ENCODE measurements around the gene HOXA4. TPM values are rescaled to one million over a fixed set of nuclear protein-coding genes. Genes with fewer than 3 reads are reported as not detected.

The HOXA4 gene
- 1 to 10 TPM; 1.3 to 2.9 (median 2.0) TPM for total RNA-seq

- no peak for TF ChIP-seq CTCF (IDR thresholded peaks at IDR 0.05)
- peak in 1 of 2 donors; percentile 80 for TF ChIP-seq POLR2A (IDR thresholded peaks at IDR 0.05)
- H3K4me3 ChIP-seq (ENCODE audit: low read depth, poor library complexity, severe bottlenecking) = peak within 1 kb of the TSS; percentile 53
- DNase-seq (ENCODE audit: low spot score in 2 of 2) = peak; percentile 83 to 98
- WGBS, 2 donors = 7 to 12% methylated on average over 54 to 55 of the region's 67 CpGs
- intact Hi-C loops (cut with DNase I; ENCODE audit: low total_unique reads) = no loop called here
These were observed at the start of gene HOXA4 for GRCh38 chr7:27130540-27131389. HOXA4 (minus strand) TSS chr7:27130757; CDS start chr7:27130733, 24 bp downstream.

GRCh38 chr7:27179503-27180430, 49.2 kb upstream of the HOXA4 start:
- intact Hi-C loops (cut with DNase I; ENCODE audit: low total_unique reads) = no loop called here
- DNase-seq (ENCODE audit: low spot score in 2 of 2) = peak; percentile 69 to 95

DNA sequence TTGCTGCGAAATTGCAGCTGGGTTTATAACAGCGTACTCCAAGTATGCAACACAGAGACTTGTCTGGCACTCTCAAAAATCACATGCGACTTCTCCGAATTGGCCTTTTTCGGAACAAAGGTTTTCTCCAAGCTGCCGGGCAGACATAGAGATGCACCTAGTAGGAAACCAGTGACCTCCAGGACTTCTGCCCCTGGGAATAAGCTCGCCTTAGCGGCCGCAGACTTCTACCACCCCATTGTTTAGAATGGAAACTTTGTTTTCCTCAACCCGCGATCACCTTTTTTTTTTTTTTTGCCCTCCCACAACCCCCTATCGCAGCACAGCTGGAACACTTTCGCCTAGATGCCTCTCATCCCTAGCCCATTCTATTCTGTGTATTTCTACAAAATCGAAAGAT, 48.5 kb upstream of the HOXA4 start:
- no peak overlapping the region for H3K4me3 ChIP-seq (ENCODE audit: low read depth, poor library complexity, severe bottlenecking)
- 57 to 59% methylated on average over 14 of the region's 14 CpGs for WGBS, 2 donors
- TF ChIP-seq POLR2A (IDR thresholded peaks at IDR 0.05) (no peak), CTCF (IDR thresholded peaks at IDR 0.05) (no peak)
- peak in 1 of 2 donors; percentile 81 for DNase-seq (ENCODE audit: low spot score in 2 of 2)
- intact Hi-C loops (cut with DNase I; ENCODE audit: low total_unique reads) = no loop called here

More at GRCh38 chr7:27179503-27180430, 49.2 kb upstream of the HOXA4 start:
- WGBS, 2 donors = 23 to 24% methylated on average over 56 of the region's 56 CpGs
- no peak overlapping the region for H3K4me3 ChIP-seq (ENCODE audit: low read depth, poor library complexity, severe bottlenecking)
- TF ChIP-seq CTCF (IDR thresholded peaks at IDR 0.05) (peak in 1 of 3 donors; percentile 53), POLR2A (IDR thresholded peaks at IDR 0.05) (no peak)

DNA sequence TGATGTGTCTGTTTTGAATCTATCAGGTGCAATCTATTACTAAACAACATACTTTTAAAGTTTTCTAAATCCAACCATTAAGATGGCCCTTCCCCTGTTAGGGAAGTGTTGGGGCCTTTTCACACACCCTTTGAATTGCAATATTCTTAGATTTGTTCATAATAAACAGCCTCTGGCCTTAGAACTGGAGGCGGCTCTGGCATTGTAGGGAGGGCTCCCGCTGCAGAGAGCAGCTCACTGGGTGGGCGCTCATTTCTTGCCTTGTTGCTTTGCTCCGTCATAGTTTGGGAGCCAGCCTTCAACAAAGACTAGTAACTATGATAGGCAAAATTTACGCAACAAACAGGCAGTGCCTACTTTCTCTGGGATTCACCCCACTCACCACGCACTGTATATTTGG, 47.8 kb upstream of the HOXA4 start:
- DNase-seq (ENCODE audit: low spot score in 2 of 2) = peak; percentile 47 to 88
- 64 to 65% methylated on average over 6 of the region's 6 CpGs for WGBS, 2 donors
- intact Hi-C loops (cut with DNase I; ENCODE audit: low total_unique reads) = no loop called here
- no peak overlapping the region for H3K4me3 ChIP-seq (ENCODE audit: low read depth, poor library complexity, severe bottlenecking)
- TF ChIP-seq POLR2A (IDR thresholded peaks at IDR 0.05) = no peak

DNA sequence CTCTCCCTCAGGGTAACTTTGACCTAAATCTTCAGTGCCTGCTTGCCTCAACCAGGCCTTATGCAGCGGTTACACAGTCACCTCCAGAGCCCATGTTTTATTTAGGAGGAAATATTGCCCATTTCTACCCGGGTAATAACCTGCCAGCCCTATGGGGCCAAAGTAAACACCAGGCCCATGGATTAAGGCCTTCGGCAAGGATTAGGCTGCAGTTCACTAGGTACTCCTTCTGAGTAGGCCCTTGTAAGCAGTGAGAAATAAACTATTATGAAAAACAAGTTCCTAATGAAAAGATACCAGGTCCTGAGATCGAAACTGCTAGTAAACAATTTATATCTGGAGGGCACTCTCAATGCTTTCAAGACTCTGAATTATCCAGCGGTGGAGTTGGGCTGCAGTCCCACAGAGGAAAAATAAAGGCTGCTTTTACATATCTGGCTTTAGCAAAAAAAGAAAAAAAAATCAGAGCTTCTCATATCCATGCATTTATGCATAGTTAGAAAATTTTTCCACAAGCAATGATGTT, 47.3 kb upstream of the HOXA4 start:
- peak in 1 of 2 donors; percentile 75 for DNase-seq (ENCODE audit: low spot score in 2 of 2)
- intact Hi-C loops (cut with DNase I; ENCODE audit: low total_unique reads) = no loop called here
- no peak overlapping the region for H3K4me3 ChIP-seq (ENCODE audit: low read depth, poor library complexity, severe bottlenecking)
- no peak for TF ChIP-seq CTCF (IDR thresholded peaks at IDR 0.05)
- no peak for TF ChIP-seq POLR2A (IDR thresholded peaks at IDR 0.05)
- WGBS, 2 donors = 54 to 57% methylated on average over 5 of the region's 5 CpGs
